ENCODE data around the gene ZBTB20.

The ZBTB20 gene

GRCh38 chr3:114967168-114967567 lies 179.9 kb downstream of the ZBTB20 start:
- Histone ChIP-seq H3K27me3 (ENCODE audit: insufficient read depth, poor library complexity, severe bottlenecking) (no peaks in the 10 kb centered on the region), H3K4me3 (replicated peaks; ENCODE audit: insufficient read depth, low read length) (no peak overlapping the region), H3K27ac (replicated peaks) (no peak overlapping the region)
- DNase-seq (ENCODE audit: low read depth in 1 of 2, low spot score in 1 of 2): no peak
- no peak for TF ChIP-seq SPI1 (IDR thresholded peaks at IDR 0.05; ENCODE audit: borderline replicate concordance, low read depth)
- TF ChIP-seq REST (IDR thresholded peaks at IDR 0.05; ENCODE audit: insufficient replicate concordance, low read depth): no peak
- TF ChIP-seq GABPA (IDR thresholded peaks at IDR 0.05; ENCODE audit: low read depth): no peak
- TF ChIP-seq POLR2AphosphoS5 (IDR thresholded peaks at IDR 0.05; ENCODE audit: low read depth): no peak
- no peak for TF ChIP-seq CTCF (IDR thresholded peaks at IDR 0.05; ENCODE audit: insufficient read depth, low read length)

GRCh38 chr3:114962189-114962588 lies 184.9 kb downstream of the ZBTB20 start:
- H3K4me3 ChIP-seq (replicated peaks; ENCODE audit: insufficient read depth, low read length): no peak overlapping the region
- H3K27ac ChIP-seq (replicated peaks): no peak overlapping the region
- no peaks in the 10 kb centered on the region for H3K27me3 ChIP-seq (ENCODE audit: insufficient read depth, poor library complexity, severe bottlenecking)
- DNase-seq (ENCODE audit: low read depth in 1 of 2, low spot score in 1 of 2): no peak
- TF ChIP-seq POLR2AphosphoS5 (IDR thresholded peaks at IDR 0.05; ENCODE audit: low read depth): no peak
- TF ChIP-seq CTCF (IDR thresholded peaks at IDR 0.05; ENCODE audit: insufficient read depth, low read length): no peak
- TF ChIP-seq GABPA (IDR thresholded peaks at IDR 0.05; ENCODE audit: low read depth): no peak
- no peak for TF ChIP-seq SPI1 (IDR thresholded peaks at IDR 0.05; ENCODE audit: borderline replicate concordance, low read depth)
- TF ChIP-seq REST (IDR thresholded peaks at IDR 0.05; ENCODE audit: insufficient replicate concordance, low read depth): no peak

- DNase-seq (ENCODE audit: low read depth in 1 of 2, low spot score in 1 of 2): no peak
- no peak for TF ChIP-seq POLR2AphosphoS5 (IDR thresholded peaks at IDR 0.05; ENCODE audit: low read depth)
- TF ChIP-seq REST (IDR thresholded peaks at IDR 0.05; ENCODE audit: insufficient replicate concordance, low read depth): no peak
- no peak for TF ChIP-seq SPI1 (IDR thresholded peaks at IDR 0.05; ENCODE audit: borderline replicate concordance, low read depth)
- no peak for TF ChIP-seq GABPA (IDR thresholded peaks at IDR 0.05; ENCODE audit: low read depth)
- H3K27me3 ChIP-seq (ENCODE audit: insufficient read depth, poor library complexity, severe bottlenecking): no peaks in the 10 kb centered on the region
- H3K4me3 ChIP-seq (replicated peaks; ENCODE audit: insufficient read depth, low read length): no peak overlapping the region
- H3K27ac ChIP-seq (replicated peaks): no peak overlapping the region
Observed at GRCh38 chr3:114958930-114959329, 188.2 kb downstream of the ZBTB20 start.
